B cell (primary cell): ENCODE measurements around the gene ART4.

Source experiments
- EZH2 ChIP-seq: IDR thresholded peaks from 2 replicates; pipeline ENCODE4 v1.6.1; 2012; ENCODE audit warnings: borderline replicate concordance, low read depth, mild to moderate bottlenecking, moderate library complexity, low read length; ENCODE audit not compliant: insufficient read depth, poor library complexity, severe bottlenecking
- TF ChIP-seq, protein P1 (sequence below): fragments of 200-600 bp; IDR thresholded peaks from one replicate; pipeline ENCODE4 v1.8.0; 2022; ENCODE audit warnings: antibody characterized with exemption, mild to moderate bottlenecking

DNA sequence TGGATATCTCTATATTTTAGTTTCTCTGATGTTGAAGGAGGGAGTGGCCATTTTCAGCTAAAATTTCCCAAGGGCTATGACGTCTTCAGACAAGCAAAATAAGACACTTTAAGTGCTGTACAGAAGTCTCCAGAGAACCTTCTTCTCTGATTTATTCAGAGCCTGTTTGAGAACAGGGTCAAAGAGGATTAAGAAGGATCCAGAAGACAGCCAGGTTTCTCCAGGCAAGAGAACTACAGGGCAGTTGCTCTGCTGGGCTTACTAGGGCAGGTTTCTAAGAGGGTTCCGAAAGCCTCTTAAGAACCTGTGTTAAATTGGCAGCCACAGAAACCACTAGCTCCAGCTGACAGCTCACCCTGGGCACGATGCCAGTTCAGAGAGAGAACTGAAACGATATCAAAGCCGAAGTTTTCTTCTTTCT lies 41.1 kb upstream of the ART4 start:
- TF ChIP-seq, protein P1, sequence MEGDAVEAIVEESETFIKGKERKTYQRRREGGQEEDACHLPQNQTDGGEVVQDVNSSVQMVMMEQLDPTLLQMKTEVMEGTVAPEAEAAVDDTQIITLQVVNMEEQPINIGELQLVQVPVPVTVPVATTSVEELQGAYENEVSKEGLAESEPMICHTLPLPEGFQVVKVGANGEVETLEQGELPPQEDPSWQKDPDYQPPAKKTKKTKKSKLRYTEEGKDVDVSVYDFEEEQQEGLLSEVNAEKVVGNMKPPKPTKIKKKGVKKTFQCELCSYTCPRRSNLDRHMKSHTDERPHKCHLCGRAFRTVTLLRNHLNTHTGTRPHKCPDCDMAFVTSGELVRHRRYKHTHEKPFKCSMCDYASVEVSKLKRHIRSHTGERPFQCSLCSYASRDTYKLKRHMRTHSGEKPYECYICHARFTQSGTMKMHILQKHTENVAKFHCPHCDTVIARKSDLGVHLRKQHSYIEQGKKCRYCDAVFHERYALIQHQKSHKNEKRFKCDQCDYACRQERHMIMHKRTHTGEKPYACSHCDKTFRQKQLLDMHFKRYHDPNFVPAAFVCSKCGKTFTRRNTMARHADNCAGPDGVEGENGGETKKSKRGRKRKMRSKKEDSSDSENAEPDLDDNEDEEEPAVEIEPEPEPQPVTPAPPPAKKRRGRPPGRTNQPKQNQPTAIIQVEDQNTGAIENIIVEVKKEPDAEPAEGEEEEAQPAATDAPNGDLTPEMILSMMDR: no peak
- TF ChIP-seq EZH2: no peak
